COLO668 (cell line): Measurements from ENCODE around the gene SNN.

Source experiments
- DNase-seq: peaks from one replicate; lab custom pipeline; 2025; ENCODE audit not compliant: unreplicated experiment; lab: John Stamatoyannopoulos, UW

Gene SNN

GRCh38 chr16:11696266-11697012 lies 28.2 kb downstream of the SNN start:
- no peak for DNase-seq

GRCh38 chr16:11697319-11697718 lies 29.1 kb downstream of the SNN start:
- no peak for DNase-seq

- no peak for DNase-seq
These were observed 30.0 kb downstream of the SNN start for GRCh38 chr16:11698271-11698689.

DNA sequence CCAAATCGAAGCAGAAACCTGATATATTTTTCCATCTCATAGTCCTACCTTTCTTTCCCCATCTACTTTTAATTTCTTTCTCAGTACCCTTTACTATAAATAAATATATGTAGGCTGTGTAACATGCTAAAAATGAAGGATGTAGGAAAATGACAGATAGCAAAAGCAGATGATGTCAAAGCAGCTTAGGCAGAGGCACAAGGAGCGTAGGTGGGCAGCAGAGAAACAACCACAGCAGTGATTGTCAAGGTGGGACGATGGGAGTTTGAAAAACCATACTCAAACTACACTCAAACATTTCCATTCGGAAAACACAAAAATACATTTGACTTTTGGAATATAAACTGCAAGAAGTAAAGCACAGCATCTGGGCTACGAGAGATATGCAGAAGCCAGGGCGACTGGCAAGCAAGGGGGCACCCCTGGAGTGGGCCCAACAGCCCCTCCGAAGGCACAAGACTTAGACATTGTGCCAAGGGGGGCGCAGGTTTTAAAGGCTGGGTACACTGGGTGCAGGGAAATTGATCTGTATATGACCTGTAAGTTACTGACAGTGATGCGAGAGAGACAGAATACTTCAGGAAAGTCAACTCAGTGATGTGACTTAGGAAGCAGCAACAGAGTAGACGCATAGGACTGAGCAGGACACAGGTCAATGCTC lies 31.1 kb downstream of the SNN start:
- no peak for DNase-seq

DNA sequence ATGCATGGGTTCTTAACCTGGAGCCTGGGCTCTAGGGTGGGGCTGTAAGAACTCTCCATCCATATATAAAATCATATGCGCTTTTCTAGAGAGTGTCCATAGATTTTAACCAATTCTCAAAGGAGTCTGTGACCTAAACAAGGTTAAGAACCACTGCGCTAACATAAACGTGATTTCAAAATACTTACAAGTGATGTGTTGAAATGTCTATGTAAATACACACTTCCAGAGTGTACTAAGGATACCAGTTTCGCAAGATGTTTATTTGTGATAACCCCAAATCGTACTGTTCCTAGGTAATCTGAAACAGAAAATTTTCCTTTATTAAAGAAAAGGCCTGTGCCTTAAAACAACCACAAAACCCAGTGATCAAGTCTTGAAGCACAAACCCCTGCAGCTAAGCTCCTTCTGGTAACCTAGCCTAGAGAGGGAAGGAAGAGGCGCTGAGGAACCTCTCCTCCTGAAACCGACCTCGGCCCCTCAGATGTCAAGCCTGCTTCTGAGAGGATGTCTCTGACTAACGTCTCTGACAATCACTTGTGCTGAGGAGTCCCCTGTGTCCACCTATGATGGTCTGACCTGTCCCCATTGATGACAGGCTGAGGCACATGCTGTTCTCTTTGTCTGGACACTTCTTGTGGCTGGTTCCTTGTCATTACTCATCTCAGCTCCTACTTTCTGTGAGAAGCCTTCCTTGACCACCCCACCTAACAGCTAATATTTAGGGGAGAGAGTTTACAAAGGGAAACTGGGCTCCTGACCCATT lies 32.2 kb downstream of the SNN start:
- no peak for DNase-seq

DNA sequence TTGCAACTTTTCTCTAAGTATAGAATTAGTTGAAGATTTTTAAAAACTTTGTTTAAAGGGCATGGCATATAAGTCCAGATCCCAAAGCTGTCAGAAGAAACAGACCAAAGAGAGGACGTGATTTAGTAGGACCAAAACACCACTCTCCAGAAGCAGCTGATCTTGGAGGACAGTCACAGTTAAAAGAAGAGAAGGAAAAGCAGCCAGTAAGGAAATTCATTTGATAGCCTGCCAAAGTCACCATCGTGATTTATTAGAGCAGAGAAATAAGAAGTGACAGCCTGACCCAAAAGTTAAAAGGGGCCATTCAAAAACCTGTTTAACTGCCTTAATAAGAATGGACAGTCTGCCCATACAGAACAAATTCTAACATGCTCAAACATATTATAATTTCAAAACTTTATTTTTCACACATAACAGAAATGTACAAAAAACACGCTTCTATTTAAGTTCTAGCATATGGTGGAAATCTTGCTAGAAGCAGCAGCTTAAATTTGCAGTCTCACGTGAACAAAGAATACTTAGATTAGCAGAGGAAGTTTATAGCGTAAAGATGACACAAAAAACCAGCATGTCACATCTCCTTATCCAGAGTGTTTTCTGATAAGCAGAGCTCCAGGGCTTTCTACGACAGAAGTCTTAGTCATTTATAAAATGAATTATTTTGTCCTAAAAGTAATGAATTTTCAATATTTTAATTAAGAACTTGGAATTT lies 37.2 kb downstream of the SNN start:
- no peak for DNase-seq

- DNase-seq, result no peak
These were observed 38.0 kb downstream of the SNN start for GRCh38 chr16:11706180-11706742.

DNA sequence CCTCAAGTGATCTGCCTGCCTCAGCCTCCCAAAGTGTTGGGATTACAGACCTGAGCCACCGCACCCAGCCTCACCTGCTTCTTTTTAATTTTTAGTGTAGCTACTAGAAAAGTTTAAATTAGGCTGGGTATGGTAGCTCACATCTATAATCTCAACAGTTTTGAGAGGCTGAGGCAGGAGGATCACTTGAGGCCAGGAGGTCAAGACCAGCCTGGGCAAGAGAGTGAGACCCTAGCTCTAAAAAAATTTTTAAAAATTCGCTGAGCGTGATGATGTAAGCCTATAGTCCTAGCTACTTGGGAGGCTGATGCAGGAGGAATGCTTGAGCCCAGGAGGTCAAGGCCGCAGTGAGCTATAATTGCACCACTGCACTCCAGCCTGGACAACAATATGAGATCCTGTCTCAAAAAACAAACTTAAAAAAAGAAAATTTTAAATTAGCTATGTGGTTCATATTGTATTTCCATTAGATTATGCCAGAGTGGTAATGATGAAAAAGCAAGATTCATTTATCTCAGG lies 39.5 kb downstream of the SNN start:
- DNase-seq, result no peak

GRCh38 chr16:11708421-11708820 lies 40.2 kb downstream of the SNN start:
- DNase-seq, result no peak

- DNase-seq, result no peak
These were observed 43.4 kb downstream of the SNN start for GRCh38 chr16:11711662-11712061.

- no peak for DNase-seq
These were observed 43.9 kb downstream of the SNN start for GRCh38 chr16:11712122-11712521.

DNA sequence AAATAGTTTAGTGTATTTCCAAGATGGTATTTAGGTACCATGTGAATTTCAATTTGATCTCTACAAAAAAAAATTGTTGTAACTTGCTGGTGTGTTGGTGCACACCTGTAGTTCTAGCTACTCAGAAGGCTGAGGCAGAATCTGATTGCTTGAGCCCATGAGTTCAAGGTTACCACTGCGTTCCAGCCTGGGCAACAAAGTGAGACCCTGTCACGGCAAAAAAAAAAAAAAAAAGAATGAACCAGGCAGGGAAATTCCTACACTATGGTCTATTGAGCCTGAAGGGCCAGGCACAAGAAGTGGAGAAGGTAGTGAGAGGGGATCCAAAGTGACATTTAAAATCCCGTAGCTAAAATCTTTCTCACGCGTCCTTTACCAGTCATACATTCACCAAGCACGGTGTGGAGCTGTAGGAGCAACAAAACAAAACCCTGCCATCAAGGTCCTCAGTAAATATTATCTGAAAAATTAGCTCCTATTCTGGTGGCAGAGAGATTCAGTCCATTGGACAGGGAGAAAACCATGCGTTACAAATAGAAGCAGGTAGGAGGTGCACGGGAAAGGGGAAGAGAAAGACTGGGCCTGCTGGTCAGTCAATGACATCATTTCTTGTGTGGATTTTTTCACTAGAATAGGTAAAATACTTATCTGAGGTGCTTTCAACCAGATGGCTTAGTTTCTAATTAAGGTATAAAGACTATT lies 47.1 kb downstream of the SNN start:
- DNase-seq, result no peak

GRCh38 chr16:11716336-11716735 lies 48.1 kb downstream of the SNN start:
- DNase-seq, result no peak

DNA sequence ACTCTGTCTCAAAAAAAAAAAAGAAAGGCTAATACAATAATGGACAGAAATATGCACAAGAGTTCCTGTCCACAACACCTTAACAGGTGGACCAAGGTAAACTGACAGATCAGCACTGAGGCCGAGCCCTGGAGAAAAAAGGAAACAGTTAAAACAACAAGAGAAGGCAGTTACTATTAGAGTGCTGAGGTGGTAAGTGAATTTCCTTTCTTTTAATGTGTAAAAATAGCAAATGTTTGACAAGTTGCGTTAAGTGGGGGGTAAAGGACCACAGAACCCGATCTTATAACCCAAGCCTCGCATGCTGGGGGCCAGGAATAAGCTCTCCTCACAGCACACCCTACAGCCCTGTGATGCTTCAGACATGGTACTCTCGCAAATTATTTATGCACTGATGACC lies 49.6 kb downstream of the SNN start:
- DNase-seq, result no peak

GRCh38 chr16:11719171-11719570 lies 50.9 kb downstream of the SNN start:
- DNase-seq, result no peak

DNA sequence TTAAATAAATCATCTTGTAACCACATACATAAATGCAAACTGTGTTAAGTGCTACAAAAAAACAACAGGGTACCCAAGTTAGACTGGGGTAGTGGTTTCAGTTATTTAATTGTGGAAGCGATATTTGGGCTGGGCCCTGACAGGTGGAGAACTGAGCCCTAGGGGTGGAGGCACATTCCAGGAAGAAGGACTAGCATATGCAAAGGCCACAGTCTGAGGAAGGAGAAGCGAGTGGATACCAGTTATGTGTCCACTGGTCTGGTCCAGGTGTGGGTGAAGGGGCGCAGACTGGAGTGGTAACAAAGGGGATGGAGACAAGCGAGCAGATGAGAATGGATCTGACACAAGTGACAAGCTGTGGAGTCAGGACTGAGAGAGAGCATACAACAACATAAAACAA lies 51.5 kb downstream of the SNN start:
- no peak for DNase-seq

GRCh38 chr16:11721781-11722467 lies 53.7 kb downstream of the SNN start:
- DNase-seq, result no peak

GRCh38 chr16:11722468-11722808 lies 54.2 kb downstream of the SNN start:
- no peak for DNase-seq

DNA sequence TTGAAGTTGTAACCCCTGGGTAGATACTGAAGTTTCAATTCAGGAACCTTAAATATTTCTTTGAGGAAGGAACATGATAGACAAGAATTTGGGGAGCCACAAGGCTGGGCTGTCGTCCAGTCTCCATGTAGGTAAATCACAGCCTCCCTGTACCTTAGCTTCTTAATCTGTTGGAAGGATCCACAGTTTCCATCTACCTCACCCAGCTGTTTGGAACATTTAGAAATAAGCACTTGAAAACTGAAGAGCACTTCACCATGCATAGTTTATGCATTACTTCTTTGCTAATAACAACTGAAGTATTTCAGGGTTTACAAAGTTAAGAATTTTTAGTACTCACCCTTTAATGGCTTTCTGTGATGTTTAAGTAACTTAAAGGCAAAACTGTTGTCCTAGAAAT lies 57.2 kb downstream of the SNN start:
- no peak for DNase-seq

GRCh38 chr16:11726008-11726407 lies 57.8 kb downstream of the SNN start:
- DNase-seq, result no peak
